Amygdala (tissue), 56 donors: ENCODE data around the gene RFX8.

Source experiments
- DNase-seq, 56 donors: peaks; one replicate each; lab custom pipeline; 2025; lab: John Stamatoyannopoulos, UW

Gene RFX8

GRCh38 chr2:101387151-101387834 is 87.6 kb downstream of the RFX8 start, which contains the start of gene CREG2:
CREG2 (minus strand) TSS chr2:101387503; CDS start chr2:101387457, 46 bp downstream.
- peak in 50 of 56 donors; percentile 9 to 85 (median 54) for DNase-seq

- DNase-seq, result peak in 5 of 56 donors; percentile 7 to 61 (median 33)
These were observed 88.2 kb downstream of the RFX8 start for GRCh38 chr2:101386599-101387150.

GRCh38 chr2:101383016-101383541 is 91.8 kb downstream of the RFX8 start:
- peak in 2 of 56 donors; percentile 15 to 20 for DNase-seq

- no peak for DNase-seq
These were observed 92.5 kb downstream of the RFX8 start for GRCh38 chr2:101382442-101382841.

GRCh38 chr2:101380376-101380775 is 94.5 kb downstream of the RFX8 start:
- peak in 1 of 56 donors; percentile 12 for DNase-seq

- no peak for DNase-seq
These were observed 95.8 kb downstream of the RFX8 start for GRCh38 chr2:101379091-101379490.

- DNase-seq, result no peak
These were observed 99.3 kb downstream of the RFX8 start for GRCh38 chr2:101375653-101376052.

GRCh38 chr2:101374821-101375561 is 99.9 kb downstream of the RFX8 start:
- DNase-seq, result no peak

- DNase-seq, result no peak
These were observed 102.1 kb downstream of the RFX8 start for GRCh38 chr2:101372792-101373191.

- DNase-seq, result no peak
These were observed 103.3 kb downstream of the RFX8 start for GRCh38 chr2:101371636-101372035.

- no peak for DNase-seq
These were observed 105.8 kb downstream of the RFX8 start for GRCh38 chr2:101369100-101369499.

GRCh38 chr2:101368376-101368775 is 106.5 kb downstream of the RFX8 start:
- no peak for DNase-seq

- no peak for DNase-seq
These were observed 107.4 kb downstream of the RFX8 start for GRCh38 chr2:101367508-101367907.

GRCh38 chr2:101364878-101365277 is 110.0 kb downstream of the RFX8 start:
- DNase-seq, result peak in 13 of 56 donors; percentile 17 to 76 (median 37)

- no peak for DNase-seq
These were observed 112.1 kb downstream of the RFX8 start for GRCh38 chr2:101362777-101363176.

GRCh38 chr2:101362316-101362715 is 112.6 kb downstream of the RFX8 start:
- DNase-seq, result peak in 4 of 56 donors; percentile 13 to 37 (median 14)

GRCh38 chr2:101361522-101361921 is 113.4 kb downstream of the RFX8 start:
- DNase-seq, result no peak

- no peak for DNase-seq
These were observed 113.8 kb downstream of the RFX8 start for GRCh38 chr2:101361121-101361520.

- no peak for DNase-seq
These were observed 114.7 kb downstream of the RFX8 start for GRCh38 chr2:101360232-101360631.

- no peak for DNase-seq
These were observed 115.4 kb downstream of the RFX8 start for GRCh38 chr2:101359410-101359954.

GRCh38 chr2:101357376-101357775 is 117.5 kb downstream of the RFX8 start:
- no peak for DNase-seq
